HFFc6 (cell line): ENCODE data around the gene DPYSL3. TPM values are rescaled to one million over a fixed set of nuclear protein-coding genes. Genes with fewer than 3 reads are reported as not detected.

Experiments
- DNase-seq: peaks from one replicate; pipeline ENCODE4 v3.0.0-alpha.2; 2018
- H3K27ac Mint-ChIP-seq: 2 replicates; pipeline ENCODE4 v1.8.0; 2020; ENCODE audit warnings: mild to moderate bottlenecking, mixed read lengths
- H3K27me3 Mint-ChIP-seq: 2 replicates; pipeline ENCODE4 v1.8.0; 2021; ENCODE audit warnings: mild to moderate bottlenecking, moderate library complexity, mixed read lengths; ENCODE audit not compliant: insufficient read depth
- H3K36me3 Mint-ChIP-seq: 2 replicates; pipeline ENCODE4 v1.8.0; 2021; ENCODE audit warnings: low read depth, mixed read lengths
- H3K4me1 Mint-ChIP-seq: 2 replicates; pipeline ENCODE4 v1.8.0; 2020; ENCODE audit warnings: low read depth, mixed read lengths
- H3K4me3 Mint-ChIP-seq: 2 replicates; pipeline ENCODE4 v1.8.0; 2020; ENCODE audit warnings: mild to moderate bottlenecking, moderate library complexity, mixed read lengths
- H3K9me3 Mint-ChIP-seq: 2 replicates; pipeline ENCODE4 v1.8.0; 2020; ENCODE audit warnings: mild to moderate bottlenecking, mixed read lengths
- CTCF ChIP-seq: fragments of 200-600 bp; sonication (generic); IDR thresholded peaks from 2 replicates; pipeline ENCODE4 v1.5.0; 2021; ENCODE audit warnings: antibody characterized with exemption, mild to moderate bottlenecking
- total RNA-seq, 6 experiments: library from RNA; stranded (reverse); fragmentation: NEBNext Ultra II Directional; extraction: Animal tissue kit (Norgen Biotek cat#: 25700); gene quantifications; 2 replicates in 1 of 6; 3 replicates in 5 of 6; pipeline ENCODE4 v1.2.3, GENCODE V29; 2021

Gene DPYSL3
- total RNA-seq, 6 experiments from 2014 or later: 41.9 to 57.7 (median 55.3) TPM

- peaks cover 3% of the 10 kb centered on the region; the same call in 1 of the 2 replicates for H3K27me3 Mint-ChIP-seq
- H3K4me1 Mint-ChIP-seq: peaks cover 9% of the 10 kb centered on the region
- H3K27ac Mint-ChIP-seq: no peak overlapping the region
- H3K4me3 Mint-ChIP-seq: no peak overlapping the region
- TF ChIP-seq CTCF: no peak
- no peaks in the 10 kb centered on the region for H3K9me3 Mint-ChIP-seq
- no peaks in the 10 kb centered on the region for H3K36me3 Mint-ChIP-seq
- DNase-seq: no peak
Observed at GRCh38 chr5:147359581-147359980, 150.3 kb downstream of the DPYSL3 start.

GRCh38 chr5:147359101-147359500 is 150.8 kb downstream of the DPYSL3 start:
- H3K36me3 Mint-ChIP-seq: no peaks in the 10 kb centered on the region
- no peak overlapping the region for H3K4me3 Mint-ChIP-seq
- no peak overlapping the region for H3K27ac Mint-ChIP-seq
- H3K9me3 Mint-ChIP-seq: no peaks in the 10 kb centered on the region
- no peak for DNase-seq
- H3K27me3 Mint-ChIP-seq: peaks cover 3% of the 10 kb centered on the region; the same call in 1 of the 2 replicates
- no peak for TF ChIP-seq CTCF
- H3K4me1 Mint-ChIP-seq: peaks cover 9% of the 10 kb centered on the region

- Mint-ChIP-seq H3K4me1 (no peaks in the 10 kb centered on the region), H3K36me3 (no peaks in the 10 kb centered on the region), H3K4me3 (no peak overlapping the region), H3K27ac (no peak overlapping the region), H3K27me3 (peaks cover 9% of the 10 kb centered on the region), H3K9me3 (no peaks in the 10 kb centered on the region)
- TF ChIP-seq CTCF: no peak
- no peak for DNase-seq
Observed at GRCh38 chr5:147349241-147349640, 160.6 kb downstream of the DPYSL3 start.

- H3K27ac Mint-ChIP-seq: no peak overlapping the region
- no peak overlapping the region for H3K4me3 Mint-ChIP-seq
- H3K9me3 Mint-ChIP-seq: no peaks in the 10 kb centered on the region
- H3K27me3 Mint-ChIP-seq: peaks cover 6% of the 10 kb centered on the region
- DNase-seq: no peak
- H3K36me3 Mint-ChIP-seq: no peaks in the 10 kb centered on the region
- TF ChIP-seq CTCF: no peak
- no peaks in the 10 kb centered on the region for H3K4me1 Mint-ChIP-seq
Observed at GRCh38 chr5:147348451-147348850, 161.4 kb downstream of the DPYSL3 start.

GRCh38 chr5:147348046-147348445 is 161.8 kb downstream of the DPYSL3 start:
- DNase-seq: peak; percentile 12
- no peaks in the 10 kb centered on the region for H3K36me3 Mint-ChIP-seq

More at GRCh38 chr5:147348046-147348445, 161.8 kb downstream of the DPYSL3 start:
- Mint-ChIP-seq H3K9me3 (no peaks in the 10 kb centered on the region), H3K27ac (no peak overlapping the region), H3K4me1 (no peaks in the 10 kb centered on the region), H3K27me3 (peaks cover 3% of the 10 kb centered on the region), H3K4me3 (no peak overlapping the region)
- no peak for TF ChIP-seq CTCF
